Adrenal gland (tissue), 12 donors: ENCODE results near the gene RGS7. TPM values are rescaled to one million over a fixed set of nuclear protein-coding genes. Genes with fewer than 3 reads are reported as not detected.

Experiments
- DNase-seq, 7 donors: peaks; one replicate each; pipeline ENCODE4 v3.0.0-alpha.2; 2019 to 2020
- H3K27ac ChIP-seq, 5 donors: fragments of 200-600 bp; sonication (generic) in 4 of 5; 1 replicate in 3 of 5; 2 replicates in 2 of 5; pipeline versions ENCODE4 v1.5.1 to v1.8.0; 2016 to 2020; ENCODE audit warnings: mild to moderate bottlenecking in 1 of 5
- H3K27me3 ChIP-seq: fragments of 200-600 bp; 2 replicates; pipeline ENCODE4 v1.8.0; 2021
- H3K36me3 ChIP-seq, 2 donors: fragments of 200-600 bp; replicated peaks in 1 of 2; 1 replicate in 1 of 2; 2 replicates in 1 of 2; pipeline versions ENCODE4 v1.5.1 to v1.8.0; 2018 to 2022
- H3K4me1 ChIP-seq, 2 donors: fragments of 200-600 bp; replicated peaks in 1 of 2; 1 replicate in 1 of 2; 2 replicates in 1 of 2; pipeline versions ENCODE4 v1.5.1 to v1.8.0; 2018 to 2021
- H3K4me3 ChIP-seq, 4 donors: fragments of 200-600 bp; sonication (generic) in 3 of 4; one replicate each; pipeline ENCODE4 v1.5.1; 2016 to 2018
- H3K9me3 ChIP-seq, 3 donors: fragments of 200-600 bp; sonication (generic) in 1 of 3; replicated peaks in 1 of 3; 1 replicate in 2 of 3; 2 replicates in 1 of 3; pipeline versions ENCODE4 v1.5.1 to v1.8.0; 2016 to 2021
- CTCF ChIP-seq, 6 experiments: fragments of 450-650 bp in 4 of 6; fragments of 200-600 bp in 2 of 6; sonication (generic) in 1 of 6; IDR thresholded peaks; 1 replicate in 5 of 6; 2 replicates in 1 of 6; pipeline versions ENCODE4 v1.5.1 to v1.8.0; 2016 to 2021; ENCODE audit warnings: antibody characterized with exemption in 6 of 6, mild to moderate bottlenecking in 2 of 6, moderate library complexity in 1 of 6
- POLR2A ChIP-seq, 2 donors: fragments of 450-650 bp; IDR thresholded peaks; one replicate each; pipeline ENCODE4 v1.6.1; 2017; ENCODE audit warnings: antibody characterized with exemption in 2 of 2, mild to moderate bottlenecking in 2 of 2, moderate library complexity in 1 of 2
- WGBS, 4 donors: extraction: QIAGEN DNeasy Blood & Tissue Kit in 2 of 4; methylation state at CpG; one replicate each; pipeline versions ENCODE4 v1.1.5 to v1.1.7; 2013 to 2017; 5-methylcytosine and 5-hydroxymethylcytosine counted together
- intact Hi-C, 2 donors: fragments of 100-400 bp; cut with DNase I; formaldehyde crosslinking; loops; one replicate each; pipeline versions ENCODE4 v1.14.1 to v1.15.0; 2022 to 2023
- polyA plus RNA-seq, 3 donors: library from polyadenylated mRNA; stranded (reverse); fragments of 200-250 nt in 2 of 3; fragments of 350-450 nt in 1 of 3; fragmentation: Illumina TruSeq in 1 of 3; extraction: RNeasy Lipid Tissue Mini Kit (QIAGEN cat#74804) in 1 of 3; gene quantifications; one replicate each; pipeline ENCODE4 v1.2.3, GENCODE V29; 2013 to 2014
- total RNA-seq, 9 donors: library from RNA; depleted of rRNA in 4 of 9; stranded (reverse); fragments of >200 nt in 4 of 9; fragments of 120-200 nt in 1 of 9; fragmentation: NEBNext Ultra II Directional in 1 of 9; extraction: Animal tissue kit (Norgen Biotek cat#: 25700) in 1 of 9; gene quantifications; one replicate each; pipeline versions ENCODE4 v1.1.0 to v1.2.4, GENCODE V29; 2013 to 2023
- donor health status: healthy with polysubstance abuse.
- donor health status: Bipolar disorder and iron deficiency.
- donor health status: DM: yes; HTN: yes; CAD: no.
- donor health status: DM: no; HTN: no; CAD: no.
- donor health status: DM: no; HTN: no; CAD: no.
- donor health status: DM: yes; HTN: yes; CAD: no.

Gene RGS7
- total and polyA plus RNA-seq, 12 donors = 1.1 to 6.1 (median 3.0) TPM

GRCh38 chr1:241387216-241387615, 30.2 kb upstream of the RGS7 start:
- Histone ChIP-seq H3K27ac (no peak overlapping the region), H3K4me1 (no peaks in the 10 kb centered on the region), H3K36me3 (no peaks in the 10 kb centered on the region), H3K4me3 (no peak overlapping the region), H3K27me3 (no peaks in the 10 kb centered on the region), H3K9me3 (no peaks in the 10 kb centered on the region)
- intact Hi-C loops = no loop called here
- no peak for DNase-seq
- TF ChIP-seq POLR2A (IDR thresholded peaks at IDR 0.05) (no peak), CTCF (IDR thresholded peaks at IDR 0.05) (no peak)

- WGBS, 4 donors = 55 to 75% (median 66%) methylated on average over 2 of the region's 2 CpGs
- H3K27ac ChIP-seq = no peak overlapping the region
- H3K27me3 ChIP-seq = no peaks in the 10 kb centered on the region
- TF ChIP-seq CTCF (IDR thresholded peaks at IDR 0.05) (no peak), POLR2A (IDR thresholded peaks at IDR 0.05) (no peak)
- no peaks in the 10 kb centered on the region for H3K4me1 ChIP-seq
- H3K4me3 ChIP-seq = no peak overlapping the region
- no peaks in the 10 kb centered on the region for H3K9me3 ChIP-seq
- DNase-seq = no peak
- intact Hi-C loops = no loop called here
- H3K36me3 ChIP-seq = no peaks in the 10 kb centered on the region
Observed at GRCh38 chr1:241376701-241377100, 19.7 kb upstream of the RGS7 start.

GRCh38 chr1:241375886-241376285, 18.9 kb upstream of the RGS7 start:
- no peak for DNase-seq
- Histone ChIP-seq H3K27me3 (no peaks in the 10 kb centered on the region), H3K9me3 (no peaks in the 10 kb centered on the region), H3K4me3 (no peak overlapping the region), H3K27ac (no peak overlapping the region), H3K36me3 (no peaks in the 10 kb centered on the region), H3K4me1 (no peaks in the 10 kb centered on the region)
- intact Hi-C loops = no loop called here
- 58 to 73% (median 64%) methylated on average over 3 of the region's 3 CpGs for WGBS, 4 donors
- TF ChIP-seq POLR2A (IDR thresholded peaks at IDR 0.05) (no peak), CTCF (IDR thresholded peaks at IDR 0.05) (no peak)

- H3K36me3 ChIP-seq = no peaks in the 10 kb centered on the region
- DNase-seq = no peak
- TF ChIP-seq CTCF (IDR thresholded peaks at IDR 0.05) (no peak), POLR2A (IDR thresholded peaks at IDR 0.05) (no peak)
- no peaks in the 10 kb centered on the region for H3K4me1 ChIP-seq
- intact Hi-C loops = no loop called here
- no peak overlapping the region for H3K27ac ChIP-seq
- H3K9me3 ChIP-seq = no peaks in the 10 kb centered on the region
- WGBS, 4 donors = 85 to 90% (median 87%) methylated on average over 4 of the region's 4 CpGs
- H3K4me3 ChIP-seq = no peak overlapping the region
- no peaks in the 10 kb centered on the region for H3K27me3 ChIP-seq
Observed at GRCh38 chr1:241366196-241366595, 9.2 kb upstream of the RGS7 start.
